Endothelial cell of umbilical vein (primary cell): ENCODE measurements around the gene KCNK13. TPM values are rescaled to one million over a fixed set of nuclear protein-coding genes. Genes with fewer than 3 reads are reported as not detected.

Experiments used
- BruUV-seq: library from RNA; stranded (reverse); fragments of 400-500 nt; replicated peaks from 2 replicates; lab custom pipeline; 2021; lab: Mats Ljungman, UMichigan
- CTCF ChIA-PET: fragments of 300-600, 350-600 bp; sonication (Branson Sonifier 250); formaldehyde crosslinking; loops from one replicate; lab custom pipeline; 2021; ENCODE audit warnings: antibody characterized with exemption, inconsistent platforms; lab: Charles Lee
- POLR2A ChIA-PET: fragments of 300-600, 350-600 bp; sonication (Branson Sonifier 250); formaldehyde crosslinking; loops from one replicate; lab custom pipeline; 2021; ENCODE audit warnings: antibody characterized with exemption, inconsistent platforms; lab: Charles Lee
- DNase-seq: peaks from one replicate; pipeline ENCODE4 v3.0.0-alpha.2; 2011; ENCODE audit warnings: low read depth, low spot score
- FAIRE-seq: peaks from 2 replicates; lab custom pipeline; 2011; peaks lifted over from hg19 to GRCh38; lab: Jason Lieb, UNC
- H2AFZ ChIP-seq: 2 replicates; pipeline ENCODE4 v1.6.0; 2012; ENCODE audit warnings: low read depth, low read length, control low read depth, inconsistent platforms
- H3K27ac ChIP-seq: 2 replicates; pipeline ENCODE4 v1.5.1; 2011; ENCODE audit warnings: low read depth, mild to moderate bottlenecking, control low read depth, low read length, moderate library complexity; ENCODE audit not compliant: insufficient read depth
- H3K27me3 ChIP-seq, 2 experiments: 2 replicates each; pipeline versions ENCODE4 v1.6.0 to v1.6.1; 2011; ENCODE audit warnings: low read length in 2 of 2, mixed read lengths in 1 of 2; ENCODE audit not compliant: control insufficient read depth in 2 of 2, insufficient read depth in 2 of 2
- H3K36me3 ChIP-seq, 2 experiments: 2 replicates in 1 of 2; 3 replicates in 1 of 2; pipeline ENCODE4 v1.5.1; 2011; ENCODE audit warnings: low read length in 2 of 2, mild to moderate bottlenecking in 1 of 2, moderate library complexity in 1 of 2; ENCODE audit not compliant: control insufficient read depth in 2 of 2, insufficient read depth in 2 of 2; ENCODE audit errors: extremely low read depth in 1 of 2
- H3K4me1 ChIP-seq: 3 replicates; pipeline ENCODE4 v1.5.1; 2011; ENCODE audit warnings: mild to moderate bottlenecking, low read length; ENCODE audit not compliant: control insufficient read depth, insufficient read depth; ENCODE audit errors: extremely low read depth
- H3K4me2 ChIP-seq: 2 replicates; pipeline ENCODE4 v1.6.1; 2011; ENCODE audit warnings: low read length, control low read depth, mixed read lengths; ENCODE audit not compliant: insufficient read depth
- H3K4me3 ChIP-seq, 3 experiments: fragments of 200-600 bp in 1 of 3; sonication (generic), shearing (Covaris generic) in 1 of 3; replicated peaks in 1 of 3; 2 replicates each; pipeline ENCODE4 v1.5.1; 2011 to 2016; ENCODE audit warnings: control low read depth in 3 of 3, low read length in 3 of 3, mild to moderate bottlenecking in 2 of 3, inconsistent platforms in 1 of 3, low read depth in 1 of 3, moderate library complexity in 1 of 3; ENCODE audit not compliant: insufficient read depth in 1 of 3
- H3K79me2 ChIP-seq: 2 replicates; pipeline ENCODE4 v1.6.0; 2012; ENCODE audit warnings: low read length, inconsistent platforms; ENCODE audit not compliant: control insufficient read depth, insufficient read depth
- H3K9ac ChIP-seq: replicated peaks from 2 replicates; pipeline ENCODE3; 2011; ENCODE audit warnings: low read length, control low read depth; ENCODE audit not compliant: insufficient read depth; ENCODE audit errors: extremely low read depth
- H3K9me1 ChIP-seq: replicated peaks from 3 replicates; pipeline ENCODE4 v1.6.0; 2011; ENCODE audit warnings: mild to moderate bottlenecking, low read length; ENCODE audit not compliant: control insufficient read depth, insufficient read depth; ENCODE audit errors: extremely low read depth
- H3K9me3 ChIP-seq: replicated peaks from 2 replicates; pipeline ENCODE4 v1.5.1; 2012; ENCODE audit warnings: low read length, inconsistent platforms; ENCODE audit not compliant: control insufficient read depth, insufficient read depth
- H4K20me1 ChIP-seq: replicated peaks from 2 replicates; pipeline ENCODE3; 2011; ENCODE audit warnings: mild to moderate bottlenecking, low read length; ENCODE audit not compliant: control insufficient read depth, insufficient read depth; ENCODE audit errors: extremely low read depth
- CTCF ChIP-seq, 2 donors: IDR thresholded peaks; 1 replicate in 1 of 2; 2 replicates in 1 of 2; pipeline ENCODE4 v1.5.1; 2011; ENCODE audit warnings: low read length in 2 of 2, mild to moderate bottlenecking in 2 of 2, moderate library complexity in 2 of 2, control low read depth in 1 of 2, inconsistent platforms in 1 of 2, low read depth in 1 of 2; ENCODE audit not compliant: insufficient read depth in 1 of 2; ENCODE audit errors: extremely low read depth in 1 of 2
- EZH2 ChIP-seq: IDR thresholded peaks from 2 replicates; pipeline ENCODE4 v1.6.1; 2012; ENCODE audit warnings: borderline replicate concordance, low read depth, mild to moderate bottlenecking, moderate library complexity, low read length, inconsistent platforms; ENCODE audit not compliant: severe bottlenecking
- FOS ChIP-seq: IDR thresholded peaks from 2 replicates; pipeline ENCODE4 v1.6.1; 2011; ENCODE audit warnings: mild to moderate bottlenecking, low read length, moderate library complexity, borderline replicate concordance; ENCODE audit not compliant: insufficient read depth
- GATA2 ChIP-seq: IDR thresholded peaks from 2 replicates; pipeline ENCODE4 v1.7.0; 2011; ENCODE audit warnings: low read depth, mild to moderate bottlenecking, moderate library complexity, mixed read lengths, low read length; ENCODE audit not compliant: insufficient read length, insufficient read depth
- JUN ChIP-seq: IDR thresholded peaks from 2 replicates; pipeline ENCODE4 v1.6.1; 2011; ENCODE audit warnings: borderline replicate concordance, low read depth; ENCODE audit not compliant: insufficient read length, insufficient read depth
- MAX ChIP-seq: IDR thresholded peaks from 2 replicates; pipeline ENCODE4 v1.6.1; 2011; ENCODE audit not compliant: insufficient read depth, insufficient read length
- MYC ChIP-seq: IDR thresholded peaks from one replicate; pipeline ENCODE4 v1.6.1; 2011; ENCODE audit warnings: mild to moderate bottlenecking, low read depth, low read length
- POLR2A ChIP-seq: IDR thresholded peaks from 2 replicates; pipeline ENCODE4 v1.6.1; 2012; ENCODE audit warnings: low read depth, mild to moderate bottlenecking, control low read depth, low read length
- POLR2AphosphoS5 ChIP-seq: IDR thresholded peaks from 2 replicates; pipeline ENCODE4 v1.6.1; 2012; ENCODE audit warnings: low read depth, mild to moderate bottlenecking, control low read depth, low read length, moderate library complexity; ENCODE audit not compliant: insufficient read depth
- dilution Hi-C: fragments of 300-500 bp; cut with MboI; formaldehyde crosslinking; loops from one replicate; pipeline ENCODE4 v1.15.0; 2019; ENCODE audit warnings: low sequenced_read_pairs; ENCODE audit not compliant: extremely low pct_ligation_motif_present
- intact Hi-C: fragments of 100-400 bp; cut with micrococcal nuclease; formaldehyde crosslinking; loops from one replicate; pipeline ENCODE4 v1.10.0; 2022
- polyA plus RNA-seq, 4 experiments: library from polyadenylated mRNA; depleted of rRNA in 3 of 4; stranded (reverse) in 3 of 4; unstranded in 1 of 4; fragments of >200 nt; gene quantifications; 2 replicates each; pipeline versions ENCODE4 v1.2.1 to v1.2.3, GENCODE V29; 2011 to 2012; ENCODE audit warnings: missing spikeins in 1 of 4
- total RNA-seq: library from RNA; stranded (reverse); gene quantifications from 2 replicates; pipeline ENCODE4 v1.2.3, GENCODE V29; 2021

KCNK13 gene
- total and polyA plus RNA-seq, 2 donors (not counting 3 experiments of a cell fraction or from before 2014, with no cell fraction given) = not detected

GRCh38 chr14:90213099-90213748 lies 151.4 kb downstream of the KCNK13 start:
- Histone ChIP-seq H3K27ac (no peak overlapping the region), H3K9me1 (no peaks in the 10 kb centered on the region), H3K9me3 (no peaks in the 10 kb centered on the region), H3K27me3 (no peaks in the 10 kb centered on the region), H4K20me1 (no peaks in the 10 kb centered on the region), H3K4me1 (no peaks in the 10 kb centered on the region), H3K36me3 (no peaks in the 10 kb centered on the region), H2AFZ (no peak overlapping the region), H3K9ac (no peak overlapping the region), H3K4me3 (no peak overlapping the region), H3K79me2 (no peaks in the 10 kb centered on the region), H3K4me2 (no peak overlapping the region)
- dilution Hi-C loops = no loop called here
- DNase-seq (no peak), FAIRE-seq (no peak)
- CTCF ChIA-PET = interaction anchor here (1.4 kb wide), 1 partner anchor 240 kb away, joined by 3 read pairs; no protein-coding TSS in a partner anchor
- POLR2A ChIA-PET = no interaction called here
- intact Hi-C loops = no loop called here
- BruUV-seq = no TSS peak
- TF ChIP-seq POLR2A = no peak
- no peak for TF ChIP-seq GATA2
- TF ChIP-seq CTCF (IDR thresholded peaks at IDR 0.05; ENCODE audit: extremely low read depth in 1 of 2, insufficient read depth in 1 of 2, low read depth in 1 of 2, low read length in 2 of 2) = no peak
- no peak for TF ChIP-seq MAX
- no peak for TF ChIP-seq EZH2
- TF ChIP-seq POLR2AphosphoS5 = no peak
- TF ChIP-seq JUN = no peak
- TF ChIP-seq MYC = no peak
- no peak for TF ChIP-seq FOS
